SW480 (cell line): ENCODE measurements around the gene KDM3B.
"Not testable (repeated sequence)": the region's sequence is repeated elsewhere in the genome, so short reads cannot be mapped to it uniquely, and the experiment has no call there.

Source experiments
- DNase-seq: peaks from one replicate; pipeline ENCODE4 v3.0.0-alpha.2; 2016; ENCODE audit warnings: low spot score

KDM3B gene

DNA sequence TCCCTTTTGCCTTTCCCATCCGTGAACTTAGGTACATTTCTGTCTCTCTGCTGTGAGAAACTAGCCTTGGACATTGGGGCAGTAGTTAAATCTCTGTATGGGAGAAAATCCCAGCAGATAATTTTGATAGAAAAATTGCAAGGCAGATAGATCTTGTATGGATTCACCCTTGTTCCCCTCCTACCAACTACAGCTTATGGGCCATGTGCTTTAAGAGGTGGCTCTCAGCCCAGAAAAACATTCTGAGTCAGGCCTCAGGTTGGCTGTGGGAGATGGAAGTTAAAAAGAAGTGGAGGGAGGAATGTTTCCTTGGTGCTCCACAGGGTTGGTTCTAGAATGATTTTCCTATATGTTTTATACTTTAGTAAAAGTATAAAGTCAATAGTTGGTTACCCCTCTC, 1.4 kb upstream of the KDM3B start:
- no peak for DNase-seq

DNA sequence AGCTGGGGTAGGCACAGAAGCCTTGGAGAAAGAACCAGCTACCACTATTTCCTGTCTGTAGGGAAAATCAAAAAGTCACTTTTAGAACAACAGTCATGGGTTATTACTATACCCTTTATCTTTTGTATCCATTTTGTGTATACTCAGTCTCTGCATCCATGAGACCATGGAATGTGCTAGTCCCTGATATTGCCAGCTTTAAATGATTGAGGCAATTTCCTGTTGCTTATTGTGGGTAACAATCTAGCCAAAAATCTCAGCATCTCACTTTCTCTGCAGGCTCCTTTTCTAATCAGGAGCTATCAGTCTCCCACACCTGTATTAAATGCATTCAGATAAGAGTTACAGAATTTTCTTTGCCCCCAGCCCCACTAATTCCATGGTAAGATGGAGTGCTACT, 968 bp upstream of the KDM3B start:
- DNase-seq = no peak

DNA sequence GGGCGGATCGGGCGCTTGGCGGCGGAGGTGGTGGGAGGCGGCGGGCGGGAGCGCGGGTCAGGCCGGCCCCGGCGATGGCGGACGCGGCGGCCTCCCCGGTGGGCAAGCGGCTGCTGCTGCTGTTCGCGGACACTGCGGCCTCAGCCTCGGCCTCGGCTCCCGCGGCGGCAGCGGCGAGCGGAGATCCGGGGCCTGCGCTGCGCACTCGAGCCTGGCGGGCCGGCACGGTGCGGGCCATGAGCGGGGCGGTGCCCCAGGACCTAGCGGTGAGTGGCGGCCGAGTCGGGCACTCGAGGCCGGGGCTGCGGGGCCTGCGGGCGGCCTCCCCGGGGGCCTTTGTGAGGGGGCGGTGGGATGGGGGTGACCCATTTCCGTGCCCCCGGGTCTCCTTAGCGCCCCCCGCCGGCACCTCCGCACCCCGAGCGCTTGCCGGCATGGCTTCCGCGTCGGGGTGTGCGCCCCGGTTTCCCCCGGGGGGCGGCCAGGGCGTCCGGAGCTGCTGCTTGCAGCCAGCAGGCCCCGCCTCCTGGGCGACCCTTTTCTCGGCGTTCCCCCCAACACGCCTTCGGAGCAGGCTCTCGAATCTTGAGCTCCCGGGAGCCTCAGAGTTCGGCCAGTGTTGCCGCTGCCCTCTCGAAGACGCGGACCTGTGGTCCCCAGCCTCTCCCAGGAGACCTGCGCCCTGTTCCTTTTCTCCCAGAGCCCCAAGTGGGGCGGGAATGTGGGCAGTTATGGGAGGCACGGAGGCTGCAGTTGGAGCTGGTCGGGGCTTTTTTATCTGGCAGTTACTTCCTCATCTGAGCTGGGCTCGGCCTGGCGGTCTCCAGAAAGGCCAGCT, 456 bp downstream of the KDM3B start:
- peak; percentile 76 for DNase-seq

DNA sequence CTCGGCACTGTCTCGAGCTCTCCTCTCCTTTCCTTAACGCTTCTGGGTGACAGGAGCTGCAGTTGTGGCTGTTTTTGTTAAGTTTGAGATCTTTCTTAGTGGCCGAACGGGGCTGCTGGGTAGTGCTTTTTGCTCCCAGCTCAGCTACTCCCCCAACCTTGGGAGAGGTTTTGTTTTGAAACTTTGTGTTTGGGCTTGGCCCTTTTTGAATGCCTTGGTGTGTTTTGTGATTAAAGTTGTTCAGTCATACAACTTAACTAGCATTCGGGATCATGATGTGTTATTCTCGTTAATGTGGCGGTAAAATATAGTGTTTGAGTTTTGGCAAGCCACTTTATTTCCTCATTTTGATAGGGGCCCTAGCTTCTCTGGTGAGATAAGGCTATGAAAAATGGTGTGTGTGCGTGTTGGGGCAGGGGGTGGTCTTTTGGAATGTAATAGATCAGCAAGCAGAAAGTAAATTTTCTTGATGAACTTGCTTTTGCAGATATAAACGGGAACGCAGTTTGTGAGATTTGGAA, 1.1 kb downstream of the KDM3B start:
- no peak for DNase-seq

DNA sequence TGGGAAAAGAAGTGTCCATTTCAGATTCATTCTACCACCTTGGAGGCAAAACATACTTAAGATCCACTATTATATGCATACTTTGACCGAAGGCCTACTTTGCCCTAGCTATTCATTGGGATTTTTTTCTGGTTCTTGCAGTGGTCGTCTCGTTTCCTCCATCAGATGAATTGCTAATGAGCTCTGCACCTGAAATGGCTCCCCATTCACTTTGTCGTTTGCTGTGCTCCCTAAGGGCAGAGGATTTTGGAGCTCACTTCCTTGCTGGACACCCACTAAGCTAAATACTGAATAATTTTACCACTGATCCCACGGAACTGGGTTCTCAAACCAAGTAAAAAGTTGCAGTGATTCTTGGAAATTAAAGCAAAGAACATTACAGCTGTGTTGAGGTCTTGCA, 1.9 kb downstream of the KDM3B start:
- no peak for DNase-seq

DNA sequence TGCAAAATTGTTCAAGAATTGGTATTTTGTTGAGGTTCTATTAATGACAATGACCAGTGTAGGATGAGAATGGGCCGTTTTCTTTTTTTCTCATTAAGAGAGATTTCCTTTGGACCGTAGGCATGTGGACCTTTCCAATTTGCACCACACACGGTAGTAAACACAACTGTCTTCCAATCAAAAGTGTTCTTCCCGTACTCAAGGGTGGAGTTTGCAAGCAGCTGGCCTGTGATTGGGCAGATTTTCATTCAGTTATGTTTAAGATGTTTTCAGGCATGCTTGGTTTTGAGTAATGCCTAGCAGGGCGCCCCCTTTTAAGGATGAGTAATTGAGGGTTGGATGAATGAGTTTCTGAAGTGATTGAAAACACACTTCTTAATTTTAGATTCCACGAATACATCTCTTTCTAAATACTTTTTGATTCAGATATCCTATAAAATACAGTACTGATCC, 2.5 kb downstream of the KDM3B start:
- peak; percentile 89 for DNase-seq

DNA sequence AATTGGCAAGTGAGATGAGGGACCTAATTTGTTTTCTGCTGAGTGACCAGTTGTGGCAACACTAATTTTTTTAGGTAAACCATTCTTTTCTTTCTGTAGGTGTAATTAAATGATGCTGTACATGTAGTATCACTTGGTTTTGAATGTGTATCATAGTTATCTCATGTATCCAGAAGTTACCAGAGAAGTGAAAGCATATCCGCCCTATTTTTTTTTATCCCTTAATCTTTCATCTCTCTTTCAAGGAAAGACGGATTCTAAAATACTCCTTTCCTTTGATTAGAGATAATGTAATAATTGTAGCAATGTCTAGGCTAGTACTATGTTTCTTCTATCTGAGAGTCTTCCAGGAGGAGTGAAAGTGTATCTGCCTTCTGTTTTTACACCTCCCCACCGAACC, 7.1 kb downstream of the KDM3B start:
- DNase-seq = no peak

DNA sequence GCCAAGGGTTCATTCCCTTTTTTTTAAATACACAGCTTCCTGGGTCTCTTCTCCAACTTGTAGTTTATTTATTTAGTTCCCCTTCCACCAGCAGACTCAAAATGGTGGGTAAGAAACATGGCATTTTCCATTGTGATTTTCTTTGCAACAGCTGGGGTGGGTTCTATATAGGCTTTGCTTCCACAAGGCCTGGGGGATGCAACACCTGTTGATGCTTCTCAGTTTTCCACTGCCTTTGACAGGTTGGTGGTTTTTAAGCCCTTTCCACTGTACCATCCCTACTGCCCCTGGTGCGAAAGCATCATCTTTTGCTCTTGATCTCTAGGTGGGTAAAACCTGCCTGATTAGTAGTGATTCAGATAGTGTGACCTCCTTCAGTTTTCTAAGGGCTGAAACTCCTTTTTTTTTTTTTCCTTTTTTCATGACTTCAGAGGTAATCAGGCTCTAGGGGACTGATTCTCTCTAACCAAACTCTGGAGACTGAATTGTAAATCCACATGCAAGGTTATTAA, 8.5 kb downstream of the KDM3B start:
- no peak for DNase-seq

DNA sequence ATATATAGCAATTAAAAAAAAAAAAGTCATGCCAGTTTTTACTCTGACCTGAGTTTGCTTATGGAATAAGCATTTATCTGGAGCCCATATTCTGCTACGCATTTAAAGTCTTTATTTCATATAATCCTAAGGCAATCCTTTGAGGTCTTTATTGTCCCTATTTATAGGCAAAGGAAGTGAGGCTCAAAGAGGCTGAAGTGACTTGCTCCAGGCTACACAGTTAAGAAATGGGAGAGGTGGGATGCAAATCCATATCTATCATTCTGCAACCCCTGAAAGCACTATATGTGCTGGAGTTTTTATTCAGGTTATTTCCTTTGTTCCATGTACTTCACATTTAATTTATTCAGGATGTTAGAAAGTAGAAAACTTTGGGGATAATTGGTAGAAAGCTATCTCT, 12.1 kb downstream of the KDM3B start:
- no peak for DNase-seq

DNA sequence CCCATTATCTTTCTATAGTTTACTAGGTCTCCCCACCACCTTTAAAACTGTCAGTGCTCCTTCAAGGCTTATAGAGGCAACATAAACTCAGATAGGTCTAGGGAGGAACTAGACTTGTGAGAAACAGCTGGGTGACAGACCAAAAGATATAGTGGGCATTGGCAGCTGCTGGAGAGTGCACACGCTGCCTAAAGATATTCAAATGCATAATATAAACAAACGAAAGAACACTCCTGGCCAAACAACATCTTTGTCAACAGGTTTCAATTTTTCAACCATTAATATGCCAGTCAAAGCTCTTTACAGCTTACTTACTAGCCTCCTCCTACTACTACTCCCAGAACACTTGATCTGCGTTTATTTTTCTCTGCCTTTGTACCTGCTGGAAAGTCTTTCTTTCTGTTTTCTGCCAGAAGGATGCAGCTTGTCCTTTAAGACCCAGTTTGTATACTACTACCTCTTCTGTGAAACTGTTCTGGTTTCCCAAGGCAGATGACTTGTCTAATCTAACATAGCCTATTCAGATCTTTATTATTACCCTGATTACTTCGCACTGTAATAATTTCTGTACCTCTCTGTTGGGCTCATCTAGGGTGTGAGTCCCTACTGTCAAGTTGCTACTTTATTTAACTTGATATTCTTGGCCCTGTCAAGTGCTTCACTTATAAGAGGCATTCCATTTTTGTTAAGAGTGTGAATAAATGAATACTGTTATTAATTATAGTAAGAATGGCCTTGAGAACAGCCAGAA, 14.3 kb downstream of the KDM3B start:
- no peak for DNase-seq

DNA sequence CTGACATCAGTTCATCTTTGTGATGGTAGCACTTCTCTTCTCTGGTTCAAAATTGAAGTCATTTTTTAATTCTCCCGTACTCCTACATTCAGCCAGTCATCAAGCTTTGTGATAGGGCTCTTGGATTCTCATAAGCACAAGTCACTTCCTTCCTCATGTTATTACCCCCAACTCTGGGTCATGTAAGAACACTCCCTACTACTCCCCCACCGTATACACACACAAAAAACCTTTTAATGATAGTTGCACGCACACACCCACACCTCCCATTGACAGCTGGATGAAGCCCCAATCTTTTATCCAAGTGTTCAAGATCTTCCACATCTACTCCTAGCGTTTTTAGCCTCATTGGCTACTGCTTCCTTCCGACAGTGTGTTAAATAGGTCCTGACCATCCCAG, 16.8 kb downstream of the KDM3B start:
- DNase-seq = no peak

DNA sequence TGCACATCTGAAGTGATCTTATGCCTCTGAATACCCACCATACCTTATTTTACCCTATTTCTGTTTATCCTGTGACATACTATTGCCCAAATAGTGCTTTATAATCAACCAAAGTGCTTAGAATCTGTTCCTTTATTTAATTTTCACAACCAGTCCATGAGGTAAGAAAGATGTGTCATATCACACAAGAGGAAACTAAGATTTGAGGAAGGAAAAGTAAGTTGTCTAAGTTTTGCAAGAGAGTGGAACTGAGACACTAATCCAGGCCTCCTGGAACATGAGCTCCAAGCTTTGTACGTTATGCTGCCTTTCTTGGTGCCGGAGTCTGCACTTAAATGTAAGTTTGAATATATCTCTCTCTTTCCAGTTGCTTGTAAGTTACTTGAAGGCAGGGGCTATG, 17.2 kb downstream of the KDM3B start:
- DNase-seq = no peak

DNA sequence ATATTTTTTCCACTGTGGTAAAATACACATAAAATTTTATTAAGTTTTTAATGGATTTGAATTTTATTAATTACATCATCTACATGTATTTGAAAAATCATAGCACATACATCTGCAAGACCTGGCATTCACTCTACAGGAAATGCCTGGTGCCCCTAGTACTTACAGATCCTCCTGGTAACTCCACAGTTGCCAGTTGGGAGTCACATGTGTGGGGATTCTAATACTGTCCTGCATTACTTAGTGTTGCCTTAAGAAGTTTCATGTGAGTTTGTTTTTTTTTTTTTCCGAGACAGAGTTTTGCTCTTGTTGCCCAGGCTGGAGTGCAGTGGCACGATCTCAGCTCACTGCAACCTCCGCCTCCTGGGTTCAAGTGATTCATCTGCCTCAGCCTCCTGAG, 18.1 kb downstream of the KDM3B start:
- no peak for DNase-seq

DNA sequence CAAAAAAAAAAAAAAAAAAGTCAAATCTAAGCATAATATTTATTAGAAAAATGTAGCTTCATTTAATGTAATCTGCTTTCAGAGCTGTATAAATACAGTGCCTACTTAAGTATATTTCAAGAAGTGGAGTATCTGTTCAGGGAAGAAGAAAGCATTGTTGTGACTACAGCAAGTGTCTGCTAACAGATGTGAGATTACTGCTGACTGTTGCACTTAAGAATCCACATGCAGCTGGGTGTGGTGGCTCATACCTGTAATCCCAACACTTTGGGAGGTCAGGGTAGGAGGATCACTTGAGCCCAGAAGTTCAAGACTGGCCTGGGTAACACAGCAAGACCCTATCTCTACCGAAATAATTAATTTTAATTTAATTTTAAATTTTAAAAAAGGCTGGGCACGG, 19.0 kb downstream of the KDM3B start:
- no peak for DNase-seq

DNA sequence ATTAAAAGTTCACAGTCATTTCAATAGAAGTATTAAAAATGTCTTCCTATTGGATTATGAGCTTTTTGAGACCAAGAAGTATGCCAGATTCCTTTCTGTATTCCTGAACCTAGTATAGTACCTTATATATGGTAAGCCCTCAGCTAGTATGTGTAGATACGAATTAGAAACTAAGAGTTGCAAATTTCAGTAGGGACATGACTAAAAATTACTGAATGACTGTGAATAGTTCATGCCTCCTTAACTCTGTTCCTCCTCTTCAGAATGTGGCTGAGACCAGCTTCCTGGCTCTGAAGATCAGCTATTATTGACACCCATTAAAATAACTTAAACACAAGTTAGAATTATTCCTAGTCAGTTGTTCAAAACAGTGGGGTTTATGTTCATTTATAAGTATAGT, 19.7 kb downstream of the KDM3B start:
- no peak for DNase-seq

DNA sequence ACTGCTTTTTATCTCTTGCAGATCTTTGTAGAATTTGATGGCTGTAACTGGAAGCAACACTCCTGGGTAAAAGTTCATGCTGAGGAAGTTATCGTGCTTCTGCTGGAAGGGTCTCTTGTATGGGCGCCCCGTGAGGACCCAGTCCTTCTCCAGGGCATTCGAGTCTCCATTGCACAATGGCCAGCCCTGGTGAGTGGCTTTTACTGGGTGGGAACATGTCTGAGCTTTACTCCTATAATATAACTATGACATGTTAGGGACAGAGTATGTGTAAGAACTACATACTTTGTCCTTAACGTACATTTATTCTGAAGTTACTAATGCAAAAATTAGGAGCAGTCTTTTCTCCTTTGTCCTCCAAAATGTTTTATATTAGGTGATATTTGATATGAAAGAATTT, 20.2 kb downstream of the KDM3B start:
- no peak for DNase-seq

DNA sequence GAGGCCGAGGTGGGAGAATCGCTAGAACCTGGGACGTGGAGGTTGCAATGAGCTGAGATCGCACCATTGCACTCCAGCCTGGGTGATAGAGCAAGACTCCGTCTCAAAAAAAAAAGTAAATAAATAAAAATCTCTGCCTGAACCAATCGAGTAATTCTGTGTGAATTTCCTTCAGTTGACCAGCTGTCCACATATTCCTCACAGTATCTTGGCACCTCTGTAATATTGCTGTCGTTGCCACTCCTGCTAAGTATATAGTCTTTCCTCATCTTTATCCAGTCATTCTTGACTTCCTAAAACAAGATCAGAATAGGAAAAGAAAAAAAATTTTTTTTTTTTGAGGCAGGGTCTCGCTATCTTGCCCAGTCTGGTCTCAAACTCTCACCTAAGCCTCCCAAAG, 29.9 kb downstream of the KDM3B start:
- no peak for DNase-seq

DNA sequence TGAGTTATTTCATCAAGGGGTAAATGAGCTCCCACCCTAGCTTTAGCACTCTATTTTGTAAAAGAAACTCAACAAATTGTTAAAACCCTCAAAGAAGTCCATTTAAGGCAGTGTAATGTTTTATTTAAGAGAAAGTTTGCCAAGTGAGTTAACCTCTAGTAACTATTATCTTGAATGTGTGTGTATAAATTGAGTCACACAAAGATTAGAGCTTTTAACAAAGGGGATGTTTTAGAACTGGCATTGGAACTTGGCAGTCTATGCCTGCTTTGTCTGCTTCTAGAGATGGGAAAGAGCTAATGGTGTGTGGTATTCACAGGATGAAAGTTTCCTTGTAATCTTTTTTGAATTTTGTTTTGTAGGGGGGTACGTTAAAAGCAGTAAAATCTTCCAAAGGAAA, 33.2 kb downstream of the KDM3B start:
- no peak for DNase-seq

DNA sequence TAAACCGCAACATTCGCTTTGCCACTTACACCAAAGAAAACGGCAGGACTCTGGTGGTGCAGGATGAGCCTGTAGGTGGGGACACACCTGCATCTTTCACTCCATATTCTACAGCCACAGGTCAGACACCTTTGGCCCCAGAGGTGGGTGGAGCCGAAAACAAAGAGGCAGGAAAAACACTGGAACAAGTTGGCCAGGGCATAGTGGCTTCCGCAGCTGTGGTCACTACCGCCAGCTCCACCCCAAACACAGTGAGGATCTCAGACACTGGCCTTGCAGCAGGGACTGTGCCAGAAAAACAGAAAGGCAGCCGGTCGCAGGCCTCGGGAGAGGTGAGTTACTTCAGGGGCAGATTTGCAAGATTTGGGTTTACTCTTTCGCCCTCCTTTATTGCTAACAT, 33.8 kb downstream of the KDM3B start:
- DNase-seq = peak; percentile 46

DNA sequence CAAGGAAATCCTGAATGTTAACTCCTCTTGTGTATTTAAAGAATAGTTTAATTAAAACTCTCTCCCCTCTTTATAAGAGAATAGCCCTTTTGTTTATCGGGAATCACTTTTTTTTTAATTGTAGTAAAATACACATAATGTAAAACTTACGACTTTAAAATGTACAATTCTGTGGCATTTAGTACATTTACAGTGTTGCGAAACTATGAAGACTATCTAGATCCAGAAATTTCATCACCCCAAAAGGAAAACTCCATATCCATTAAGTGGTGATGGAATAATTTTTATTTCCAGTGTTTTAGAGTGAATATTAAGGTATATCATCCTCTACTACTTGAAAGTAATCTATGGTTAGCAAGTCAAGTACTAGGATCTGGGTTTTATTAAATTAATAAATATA, 36.8 kb downstream of the KDM3B start:
- DNase-seq = no peak

DNA sequence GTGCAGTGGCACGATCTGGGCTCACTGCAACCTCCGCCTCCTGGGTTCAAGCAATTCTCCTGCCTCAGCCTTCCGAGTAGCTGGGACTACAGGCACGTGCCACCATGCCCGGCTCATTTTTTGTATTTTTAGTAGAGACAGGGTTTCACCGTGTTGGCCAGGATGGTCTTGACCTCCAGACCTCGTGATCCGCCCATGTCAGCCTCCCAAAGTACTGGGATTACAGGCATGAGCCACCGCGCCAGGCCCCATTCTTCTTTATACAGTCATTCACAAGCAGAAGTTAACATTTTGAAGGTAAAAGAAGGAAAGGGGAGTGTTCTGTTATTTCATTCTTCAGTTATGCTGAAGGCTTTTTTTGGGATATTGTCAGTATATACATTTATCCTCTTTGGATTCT, 37.4 kb downstream of the KDM3B start:
- DNase-seq = not testable (repeated sequence)

DNA sequence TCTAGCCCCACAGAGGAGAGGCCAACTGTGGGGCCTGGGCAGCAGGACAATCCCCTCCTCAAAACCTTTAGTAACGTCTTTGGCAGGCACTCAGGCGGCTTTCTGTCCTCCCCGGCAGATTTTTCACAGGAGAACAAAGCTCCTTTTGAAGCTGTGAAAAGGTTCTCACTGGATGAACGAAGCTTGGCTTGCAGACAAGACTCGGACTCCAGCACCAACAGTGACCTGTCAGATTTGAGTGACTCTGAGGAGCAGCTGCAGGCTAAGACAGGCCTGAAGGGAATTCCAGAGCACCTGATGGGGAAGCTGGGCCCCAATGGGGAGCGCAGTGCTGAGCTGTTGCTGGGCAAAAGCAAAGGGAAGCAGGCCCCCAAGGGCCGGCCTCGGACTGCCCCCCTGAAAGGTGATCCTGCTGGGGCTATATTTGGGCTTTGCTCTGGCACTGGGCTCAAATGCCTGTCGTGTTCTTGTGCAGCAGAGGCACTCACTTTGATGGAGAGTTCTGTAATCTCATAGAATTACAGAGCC, 39.4 kb downstream of the KDM3B start:
- DNase-seq = no peak

DNA sequence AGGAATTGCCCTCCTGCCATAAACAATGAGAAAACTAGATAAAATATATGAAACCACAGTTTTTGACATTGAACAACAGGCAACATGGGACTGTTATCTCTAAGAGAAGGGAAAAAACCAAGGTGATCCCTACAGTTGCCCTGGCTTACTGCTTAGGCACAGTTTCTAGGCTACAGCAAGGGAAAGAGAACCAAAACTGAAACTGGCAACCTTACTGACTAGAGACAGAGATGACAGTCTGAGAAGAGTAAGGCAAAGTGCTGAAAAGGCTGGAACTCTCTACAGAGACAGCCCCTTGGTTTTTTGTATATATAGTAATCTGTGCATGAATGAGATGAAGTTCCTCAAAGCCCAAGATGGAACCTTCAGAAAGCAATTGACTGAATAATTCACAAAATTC, 50.2 kb downstream of the KDM3B start:
- no peak for DNase-seq
